Endothelial cell of umbilical vein (primary cell): ENCODE data around the gene SLC36A3.

Experiments used
- EZH2 ChIP-seq: IDR thresholded peaks from 2 replicates; pipeline ENCODE4 v1.6.1; 2012; ENCODE audit warnings: borderline replicate concordance, low read depth, mild to moderate bottlenecking, moderate library complexity, low read length, inconsistent platforms; ENCODE audit not compliant: severe bottlenecking
- FOS ChIP-seq: IDR thresholded peaks from 2 replicates; pipeline ENCODE4 v1.6.1; 2011; ENCODE audit warnings: mild to moderate bottlenecking, low read length, moderate library complexity, borderline replicate concordance; ENCODE audit not compliant: insufficient read depth
- GATA2 ChIP-seq: IDR thresholded peaks from 2 replicates; pipeline ENCODE4 v1.7.0; 2011; ENCODE audit warnings: low read depth, mild to moderate bottlenecking, moderate library complexity, mixed read lengths, low read length; ENCODE audit not compliant: insufficient read length, insufficient read depth
- MYC ChIP-seq: IDR thresholded peaks from one replicate; pipeline ENCODE4 v1.6.1; 2011; ENCODE audit warnings: mild to moderate bottlenecking, low read depth, low read length
- POLR2A ChIP-seq: IDR thresholded peaks from 2 replicates; pipeline ENCODE4 v1.6.1; 2012; ENCODE audit warnings: low read depth, mild to moderate bottlenecking, control low read depth, low read length
- POLR2AphosphoS5 ChIP-seq: IDR thresholded peaks from 2 replicates; pipeline ENCODE4 v1.6.1; 2012; ENCODE audit warnings: low read depth, mild to moderate bottlenecking, control low read depth, low read length, moderate library complexity; ENCODE audit not compliant: insufficient read depth
- TF ChIP-seq, protein P1 (sequence below), 2 donors: IDR thresholded peaks; 1 replicate in 1 of 2; 2 replicates in 1 of 2; pipeline ENCODE4 v1.5.1; 2011; ENCODE audit warnings: low read length in 2 of 2, mild to moderate bottlenecking in 2 of 2, moderate library complexity in 2 of 2, control low read depth in 1 of 2, inconsistent platforms in 1 of 2, low read depth in 1 of 2; ENCODE audit not compliant: insufficient read depth in 1 of 2; ENCODE audit errors: extremely low read depth in 1 of 2
- TF ChIP-seq, protein P2 (sequence below): IDR thresholded peaks from 2 replicates; pipeline ENCODE4 v1.6.1; 2011; ENCODE audit not compliant: insufficient read depth, insufficient read length

DNA sequence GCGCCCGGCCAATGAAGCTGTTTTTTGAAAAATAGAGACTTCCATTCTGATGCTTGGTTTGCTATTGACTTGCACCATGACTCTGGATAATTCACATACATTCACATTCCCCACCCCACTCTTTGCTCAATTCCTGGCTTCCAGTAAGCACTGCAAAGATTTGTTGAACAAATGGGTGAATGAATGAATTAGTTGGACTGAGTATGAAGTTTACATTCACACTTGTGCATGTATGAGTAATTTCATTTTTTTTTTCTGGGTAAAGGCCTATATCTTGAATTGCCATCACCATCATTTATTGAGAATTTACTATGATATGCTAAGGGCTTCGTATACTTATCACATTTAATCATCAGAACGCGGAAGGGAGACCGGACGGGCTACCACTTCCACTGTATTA, 65.9 kb downstream of the SLC36A3 start:
- no peak for TF ChIP-seq EZH2
- TF ChIP-seq, protein P1, sequence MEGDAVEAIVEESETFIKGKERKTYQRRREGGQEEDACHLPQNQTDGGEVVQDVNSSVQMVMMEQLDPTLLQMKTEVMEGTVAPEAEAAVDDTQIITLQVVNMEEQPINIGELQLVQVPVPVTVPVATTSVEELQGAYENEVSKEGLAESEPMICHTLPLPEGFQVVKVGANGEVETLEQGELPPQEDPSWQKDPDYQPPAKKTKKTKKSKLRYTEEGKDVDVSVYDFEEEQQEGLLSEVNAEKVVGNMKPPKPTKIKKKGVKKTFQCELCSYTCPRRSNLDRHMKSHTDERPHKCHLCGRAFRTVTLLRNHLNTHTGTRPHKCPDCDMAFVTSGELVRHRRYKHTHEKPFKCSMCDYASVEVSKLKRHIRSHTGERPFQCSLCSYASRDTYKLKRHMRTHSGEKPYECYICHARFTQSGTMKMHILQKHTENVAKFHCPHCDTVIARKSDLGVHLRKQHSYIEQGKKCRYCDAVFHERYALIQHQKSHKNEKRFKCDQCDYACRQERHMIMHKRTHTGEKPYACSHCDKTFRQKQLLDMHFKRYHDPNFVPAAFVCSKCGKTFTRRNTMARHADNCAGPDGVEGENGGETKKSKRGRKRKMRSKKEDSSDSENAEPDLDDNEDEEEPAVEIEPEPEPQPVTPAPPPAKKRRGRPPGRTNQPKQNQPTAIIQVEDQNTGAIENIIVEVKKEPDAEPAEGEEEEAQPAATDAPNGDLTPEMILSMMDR (IDR thresholded peaks at IDR 0.05; ENCODE audit: extremely low read depth in 1 of 2, insufficient read depth in 1 of 2, low read depth in 1 of 2, low read length in 2 of 2), result no peak
- no peak for TF ChIP-seq POLR2A
- TF ChIP-seq MYC, result no peak
- TF ChIP-seq POLR2AphosphoS5, result no peak
- TF ChIP-seq GATA2, result no peak
- no peak for TF ChIP-seq FOS
- TF ChIP-seq, protein P2, sequence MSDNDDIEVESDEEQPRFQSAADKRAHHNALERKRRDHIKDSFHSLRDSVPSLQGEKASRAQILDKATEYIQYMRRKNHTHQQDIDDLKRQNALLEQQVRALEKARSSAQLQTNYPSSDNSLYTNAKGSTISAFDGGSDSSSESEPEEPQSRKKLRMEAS, result no peak
